Caco-2 (cell line): ENCODE data around the gene HOXA2. TPM values are rescaled to one million over a fixed set of nuclear protein-coding genes. Genes with fewer than 3 reads are reported as not detected.

Experiments used
- Bru-seq: library from RNA; stranded (reverse); fragments of 400-500 nt; gene quantifications from one replicate; lab custom pipeline; 2021; lab: Mats Ljungman, UMichigan
- BruChase-seq, 2 experiments: library from RNA; stranded (reverse); fragments of 400-500 nt; gene quantifications; one replicate each; lab custom pipeline; 2021; lab: Mats Ljungman, UMichigan
- BruUV-seq: library from RNA; stranded (reverse); fragments of 400-500 nt; replicated peaks from 2 replicates; lab custom pipeline; 2021; lab: Mats Ljungman, UMichigan
- CTCF ChIA-PET: fragments of 300-600 bp; sonication (Branson Sonifier 250); formaldehyde crosslinking; loops from one replicate; lab custom pipeline; 2022; ENCODE audit warnings: antibody characterized with exemption; lab: Charles Lee
- POLR2A ChIA-PET: fragments of 300-600 bp; sonication (Branson Sonifier 250); formaldehyde crosslinking; loops from one replicate; lab custom pipeline; 2022; ENCODE audit warnings: antibody characterized with exemption; lab: Charles Lee
- DNase-seq, 2 experiments: peaks; one replicate each; pipeline versions ENCODE4 v3.0.0 to v3.0.0-alpha.2; 2020 to 2022
- H3K27me3 ChIP-seq: replicated peaks from 2 replicates; pipeline ENCODE4 v1.6.0; 2011; ENCODE audit warnings: low read length; ENCODE audit not compliant: control insufficient read depth, insufficient read depth
- H3K36me3 ChIP-seq: 2 replicates; pipeline ENCODE4 v1.5.1; 2011; ENCODE audit warnings: low read length; ENCODE audit not compliant: control insufficient read depth, insufficient read depth
- H3K4me1 ChIP-seq: fragments of 250-450 bp; sonication (Bioruptor Pico); 2 replicates; pipeline ENCODE4 v1.5.1; 2020; ENCODE audit warnings: mild to moderate bottlenecking
- H3K4me3 ChIP-seq: 2 replicates; pipeline ENCODE4 v1.5.1; 2011; ENCODE audit warnings: low read depth, mild to moderate bottlenecking, control low read depth, low read length
- H3K9me3 ChIP-seq: fragments of 250-450 bp; sonication (Bioruptor Pico); 2 replicates; pipeline ENCODE4 v1.5.1; 2020; ENCODE audit warnings: mild to moderate bottlenecking, moderate library complexity
- H3K27ac Mint-ChIP-seq: one replicate; pipeline ENCODE4 v1.8.0; 2022; ENCODE audit warnings: mixed read lengths; ENCODE audit not compliant: unreplicated experiment
- H3K27me3 Mint-ChIP-seq: one replicate; pipeline ENCODE4 v1.8.0; 2022; ENCODE audit warnings: mixed read lengths; ENCODE audit not compliant: insufficient read depth, unreplicated experiment
- H3K36me3 Mint-ChIP-seq: one replicate; pipeline ENCODE4 v1.8.0; 2022; ENCODE audit warnings: mild to moderate bottlenecking, mixed read lengths; ENCODE audit not compliant: insufficient read depth, unreplicated experiment
- H3K4me1 Mint-ChIP-seq: one replicate; pipeline ENCODE4 v1.8.0; 2022; ENCODE audit warnings: low read depth, mixed read lengths; ENCODE audit not compliant: unreplicated experiment
- H3K4me3 Mint-ChIP-seq: one replicate; pipeline ENCODE4 v1.8.0; 2022; ENCODE audit warnings: mild to moderate bottlenecking, moderate library complexity, mixed read lengths; ENCODE audit not compliant: unreplicated experiment
- H3K9me3 Mint-ChIP-seq: one replicate; pipeline ENCODE4 v1.8.0; 2022; ENCODE audit warnings: mixed read lengths; ENCODE audit not compliant: unreplicated experiment
- intact Hi-C: fragments of 100-400 bp; cut with micrococcal nuclease; formaldehyde crosslinking; loops from one replicate; pipeline ENCODE4 v1.10.0; 2022; ENCODE audit not compliant: unreplicated experiment
- long read RNA-seq: library from polyadenylated mRNA; stranded (forward); transcript quantifications from one replicate; pipeline ENCODE4 v2.0.0, GENCODE V29; 2022
- total RNA-seq: library from RNA; stranded (reverse); gene quantifications from 2 replicates; pipeline ENCODE4 v1.2.3, GENCODE V29; 2022
- TF ChIP-seq, protein P1 (sequence below), 2 experiments: fragments of 200-600 bp in 1 of 2; IDR thresholded peaks; 1 replicate in 1 of 2; 2 replicates in 1 of 2; pipeline versions ENCODE4 v1.5.1 to v1.8.0; 2011 to 2022; ENCODE audit warnings: antibody characterized with exemption in 1 of 2, control low read depth in 1 of 2, inconsistent platforms in 1 of 2, low read depth in 1 of 2, low read length in 1 of 2, mild to moderate bottlenecking in 1 of 2, moderate library complexity in 1 of 2; ENCODE audit not compliant: insufficient read depth in 1 of 2, severe bottlenecking in 1 of 2, unreplicated experiment in 1 of 2

The HOXA2 gene
- total RNA-seq = 1.5 and 1.8 TPM in 2 replicates
- Bru-seq, nascent RNA = percentile 51 among the genes with signal in this experiment
- BruChase-seq, experiment 1, labeled RNA remaining after a 2-hour chase = percentile 62 among the genes with signal in this experiment
- percentile 55 among the genes with signal in this experiment for BruChase-seq, experiment 2, labeled RNA remaining after a 6-hour chase
- long read RNA-seq, partial matches to known transcripts = 0 of 1 reads
- long read RNA-seq, other reads (novel, unspliced or antisense) = 0 of 1 reads

DNA sequence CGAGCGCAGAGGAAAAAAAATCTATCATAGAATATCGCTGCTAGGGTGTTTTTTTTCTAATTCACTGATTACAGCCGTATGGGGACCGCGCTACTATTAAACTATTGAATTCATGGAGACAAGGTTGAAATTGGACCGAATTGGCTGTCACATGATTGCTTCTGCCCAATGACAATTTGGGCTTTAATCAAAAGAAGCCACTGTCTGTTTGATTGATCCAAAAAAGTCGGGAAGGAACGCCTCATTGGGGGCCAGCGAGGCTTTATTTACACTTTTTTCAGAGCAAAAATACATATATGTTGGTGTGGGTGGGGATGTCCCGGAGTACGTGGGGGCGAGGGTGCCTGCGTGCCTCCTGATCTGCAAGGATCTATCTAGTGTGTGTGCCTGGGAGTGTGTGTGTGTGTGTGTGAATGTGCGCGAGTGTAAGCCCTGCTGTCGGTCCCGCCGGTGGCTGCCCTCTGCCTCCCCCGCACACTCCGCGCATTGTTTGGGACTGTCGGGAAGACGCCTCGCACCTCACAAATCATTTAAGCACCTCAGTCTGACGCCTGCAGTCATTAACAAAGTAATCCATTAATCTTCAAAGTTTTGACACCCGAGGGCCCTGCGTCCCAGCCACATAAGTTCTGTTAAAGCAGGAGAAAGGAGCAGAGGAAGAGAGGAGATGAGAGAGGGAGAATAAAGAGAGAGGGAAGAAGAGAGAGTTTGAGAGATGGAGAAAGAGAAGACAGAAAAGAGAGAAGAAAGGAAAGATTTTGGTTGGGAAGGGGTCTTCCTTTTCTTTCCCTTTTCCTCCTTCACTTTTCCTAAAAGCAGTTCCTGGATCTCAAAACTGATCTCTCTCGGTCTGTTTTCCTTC is at the start of gene HOXA2:
Gene HOXA2, minus strand, starts transcription at position 103 of the 862 bp plus-strand sequence. CDS start 183 bp downstream, outside the sequence.
- no peaks in the 10 kb centered on the region for H3K9me3 ChIP-seq
- H3K36me3 ChIP-seq = no peaks in the 10 kb centered on the region
- intact Hi-C loops = no loop called here
- BruUV-seq = no TSS peak
- Mint-ChIP-seq H3K36me3 (peaks cover 27% of the 10 kb centered on the region), H3K4me3 (no peak within 1 kb of the TSS), H3K4me1 (peaks cover 7% of the 10 kb centered on the region), H3K27ac (no peak within 1 kb of the TSS), H3K27me3 (no peaks in the 10 kb centered on the region), H3K9me3 (no peaks in the 10 kb centered on the region)
- ChIA-PET POLR2A (no interaction called here), CTCF (no interaction called here)
- H3K27me3 ChIP-seq = no peaks in the 10 kb centered on the region
- no peak for DNase-seq
- TF ChIP-seq, protein P1, sequence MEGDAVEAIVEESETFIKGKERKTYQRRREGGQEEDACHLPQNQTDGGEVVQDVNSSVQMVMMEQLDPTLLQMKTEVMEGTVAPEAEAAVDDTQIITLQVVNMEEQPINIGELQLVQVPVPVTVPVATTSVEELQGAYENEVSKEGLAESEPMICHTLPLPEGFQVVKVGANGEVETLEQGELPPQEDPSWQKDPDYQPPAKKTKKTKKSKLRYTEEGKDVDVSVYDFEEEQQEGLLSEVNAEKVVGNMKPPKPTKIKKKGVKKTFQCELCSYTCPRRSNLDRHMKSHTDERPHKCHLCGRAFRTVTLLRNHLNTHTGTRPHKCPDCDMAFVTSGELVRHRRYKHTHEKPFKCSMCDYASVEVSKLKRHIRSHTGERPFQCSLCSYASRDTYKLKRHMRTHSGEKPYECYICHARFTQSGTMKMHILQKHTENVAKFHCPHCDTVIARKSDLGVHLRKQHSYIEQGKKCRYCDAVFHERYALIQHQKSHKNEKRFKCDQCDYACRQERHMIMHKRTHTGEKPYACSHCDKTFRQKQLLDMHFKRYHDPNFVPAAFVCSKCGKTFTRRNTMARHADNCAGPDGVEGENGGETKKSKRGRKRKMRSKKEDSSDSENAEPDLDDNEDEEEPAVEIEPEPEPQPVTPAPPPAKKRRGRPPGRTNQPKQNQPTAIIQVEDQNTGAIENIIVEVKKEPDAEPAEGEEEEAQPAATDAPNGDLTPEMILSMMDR (IDR thresholded peaks at IDR 0.05; ENCODE audit: insufficient read depth in 1 of 2, low read depth in 1 of 2, low read length in 1 of 2, severe bottlenecking in 1 of 2, unreplicated experiment in 1 of 2) = no peak
- peaks cover 5% of the 10 kb centered on the region for H3K4me1 ChIP-seq
- no peak within 1 kb of the TSS for H3K4me3 ChIP-seq

DNA sequence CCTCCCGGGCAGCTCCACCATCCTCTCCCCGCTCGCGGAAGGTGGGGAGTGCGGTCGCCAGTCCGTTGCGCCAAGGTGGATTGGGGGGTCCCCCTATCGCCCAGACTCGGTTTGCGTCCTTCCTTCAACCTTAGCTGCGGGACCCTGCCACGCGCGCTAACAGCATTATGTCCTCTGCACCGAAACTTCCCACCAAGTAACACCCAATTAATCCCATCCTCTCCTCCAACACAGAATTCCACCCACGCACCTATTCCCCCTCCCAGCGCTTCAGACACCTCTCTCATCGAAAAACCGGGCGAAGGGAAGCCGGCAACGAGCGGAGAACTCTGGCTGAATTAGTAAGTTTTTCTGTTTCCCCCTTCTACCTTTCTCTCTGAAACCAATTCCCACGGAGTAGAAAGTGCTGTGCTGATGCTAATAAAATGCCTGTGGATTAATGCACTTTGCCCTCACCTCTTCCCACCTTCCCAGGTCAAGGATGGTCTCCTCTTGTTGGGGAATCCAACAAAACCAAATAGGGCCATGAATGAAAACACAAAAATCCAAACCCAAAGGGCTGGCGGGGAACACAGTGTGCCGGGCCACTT is 49.0 kb upstream of the HOXA2 start:
- no peaks in the 10 kb centered on the region for H3K9me3 Mint-ChIP-seq
- POLR2A ChIA-PET = interaction anchor here (1.0 kb wide), 2 partner anchors 9 to 36 kb away, joined by 4 to 5 read pairs; no protein-coding TSS in a partner anchor
- H3K27me3 Mint-ChIP-seq = no peaks in the 10 kb centered on the region
- H3K4me1 Mint-ChIP-seq = no peaks in the 10 kb centered on the region
- Histone ChIP-seq H3K4me3 (peak overlapping the region; percentile 68), H3K4me1 (peaks cover 27% of the 10 kb centered on the region), H3K27me3 (no peaks in the 10 kb centered on the region), H3K36me3 (no peaks in the 10 kb centered on the region; the same call in 1 of the 2 replicates), H3K9me3 (no peaks in the 10 kb centered on the region)
- DNase-seq = peak in 1 of 2 experiments; percentile 38
- peaks cover 25% of the 10 kb centered on the region for H3K36me3 Mint-ChIP-seq
- peak overlapping the region; percentile 94 for H3K4me3 Mint-ChIP-seq
- TF ChIP-seq, protein P1 (IDR thresholded peaks at IDR 0.05; ENCODE audit: insufficient read depth in 1 of 2, low read depth in 1 of 2, low read length in 1 of 2, severe bottlenecking in 1 of 2, unreplicated experiment in 1 of 2) = no peak
- CTCF ChIA-PET = interaction anchor here (0.5 to 4.0 kb wide), 13 partner anchors 9 to 471 kb away, joined by 3 to 40 read pairs (median 3); partner anchors contain the start of genes HOXA4 and HOXA9
- H3K27ac Mint-ChIP-seq = peak overlapping the region; percentile 82
- intact Hi-C loops = loop anchor here (1.0 kb wide), 1 partner anchor 10 kb away; no protein-coding TSS in a partner anchor
- no TSS peak for BruUV-seq
